Neural progenitor cell (in vitro differentiated cells): ENCODE data around the gene FAM43B.

Source experiments
- EZH2 ChIP-seq: fragments of 200-600 bp; sonication (generic); IDR thresholded peaks from 2 replicates; pipeline ENCODE4 v1.6.1; 2017; ENCODE audit warnings: antibody characterized with exemption, mild to moderate bottlenecking, moderate library complexity
- EZH2phosphoT487 ChIP-seq: fragments of 200-600 bp; sonication (generic); IDR thresholded peaks from 2 replicates; pipeline ENCODE4 v1.6.1; 2017; ENCODE audit warnings: antibody characterized with exemption
- TF ChIP-seq, protein P1 (sequence below): fragments of 200-600 bp; sonication (generic); IDR thresholded peaks from 2 replicates; pipeline ENCODE4 v1.5.1; 2017; ENCODE audit warnings: antibody characterized with exemption, mild to moderate bottlenecking

DNA sequence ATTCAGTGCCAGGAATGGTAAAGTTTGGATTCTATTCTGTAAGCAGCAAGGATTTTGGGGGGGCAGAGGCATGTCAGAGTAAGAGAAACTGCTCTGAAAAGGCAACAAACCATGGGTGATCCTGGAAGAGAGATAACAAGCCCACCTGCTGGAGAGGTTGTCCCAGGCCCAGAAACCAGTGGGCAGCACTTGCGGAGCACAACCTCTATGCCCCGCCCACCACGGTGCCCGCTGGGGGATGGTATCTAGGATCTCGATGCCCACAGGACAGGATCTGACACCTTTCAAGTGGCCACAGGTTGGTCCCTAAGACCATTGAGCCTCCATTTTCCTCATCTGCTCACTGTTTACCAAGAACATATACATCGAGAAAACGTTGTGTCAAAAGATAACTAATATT lies 24.2 kb upstream of the FAM43B start:
- TF ChIP-seq, protein P1, sequence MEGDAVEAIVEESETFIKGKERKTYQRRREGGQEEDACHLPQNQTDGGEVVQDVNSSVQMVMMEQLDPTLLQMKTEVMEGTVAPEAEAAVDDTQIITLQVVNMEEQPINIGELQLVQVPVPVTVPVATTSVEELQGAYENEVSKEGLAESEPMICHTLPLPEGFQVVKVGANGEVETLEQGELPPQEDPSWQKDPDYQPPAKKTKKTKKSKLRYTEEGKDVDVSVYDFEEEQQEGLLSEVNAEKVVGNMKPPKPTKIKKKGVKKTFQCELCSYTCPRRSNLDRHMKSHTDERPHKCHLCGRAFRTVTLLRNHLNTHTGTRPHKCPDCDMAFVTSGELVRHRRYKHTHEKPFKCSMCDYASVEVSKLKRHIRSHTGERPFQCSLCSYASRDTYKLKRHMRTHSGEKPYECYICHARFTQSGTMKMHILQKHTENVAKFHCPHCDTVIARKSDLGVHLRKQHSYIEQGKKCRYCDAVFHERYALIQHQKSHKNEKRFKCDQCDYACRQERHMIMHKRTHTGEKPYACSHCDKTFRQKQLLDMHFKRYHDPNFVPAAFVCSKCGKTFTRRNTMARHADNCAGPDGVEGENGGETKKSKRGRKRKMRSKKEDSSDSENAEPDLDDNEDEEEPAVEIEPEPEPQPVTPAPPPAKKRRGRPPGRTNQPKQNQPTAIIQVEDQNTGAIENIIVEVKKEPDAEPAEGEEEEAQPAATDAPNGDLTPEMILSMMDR = no peak
- no peak for TF ChIP-seq EZH2
- no peak for TF ChIP-seq EZH2phosphoT487
